ENCODE measurements around the gene IDS. TPM values are rescaled to one million over a fixed set of nuclear protein-coding genes. Genes with fewer than 3 reads are reported as not detected.
A peak's percentile ranks its signal among the peaks of the same experiment; 100 is the strongest.

IDS gene
- total RNA-seq, 1 donor from 2014 or later, result 33.9 TPM

DNA sequence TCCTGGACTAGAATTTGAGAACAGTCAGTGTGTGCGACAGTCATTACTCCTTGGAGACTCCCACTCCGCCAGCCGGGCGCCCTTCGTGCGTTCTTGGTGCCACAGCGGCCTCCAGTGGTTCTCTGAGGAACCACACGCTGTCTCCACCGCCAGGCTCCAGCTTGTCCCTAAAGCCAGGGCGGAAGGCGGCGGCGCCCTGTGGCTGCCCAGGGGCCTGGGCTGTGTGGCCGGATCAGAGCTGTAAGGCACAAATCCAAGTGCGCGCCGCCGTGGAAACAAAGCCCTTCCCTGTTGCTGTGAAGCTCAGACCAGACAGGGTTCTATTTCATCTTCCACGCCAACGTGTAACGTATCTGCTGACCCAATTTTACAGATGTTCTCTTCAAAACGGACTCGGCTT lies 34.2 kb downstream of the IDS start:
- TF ChIP-seq, protein P1, sequence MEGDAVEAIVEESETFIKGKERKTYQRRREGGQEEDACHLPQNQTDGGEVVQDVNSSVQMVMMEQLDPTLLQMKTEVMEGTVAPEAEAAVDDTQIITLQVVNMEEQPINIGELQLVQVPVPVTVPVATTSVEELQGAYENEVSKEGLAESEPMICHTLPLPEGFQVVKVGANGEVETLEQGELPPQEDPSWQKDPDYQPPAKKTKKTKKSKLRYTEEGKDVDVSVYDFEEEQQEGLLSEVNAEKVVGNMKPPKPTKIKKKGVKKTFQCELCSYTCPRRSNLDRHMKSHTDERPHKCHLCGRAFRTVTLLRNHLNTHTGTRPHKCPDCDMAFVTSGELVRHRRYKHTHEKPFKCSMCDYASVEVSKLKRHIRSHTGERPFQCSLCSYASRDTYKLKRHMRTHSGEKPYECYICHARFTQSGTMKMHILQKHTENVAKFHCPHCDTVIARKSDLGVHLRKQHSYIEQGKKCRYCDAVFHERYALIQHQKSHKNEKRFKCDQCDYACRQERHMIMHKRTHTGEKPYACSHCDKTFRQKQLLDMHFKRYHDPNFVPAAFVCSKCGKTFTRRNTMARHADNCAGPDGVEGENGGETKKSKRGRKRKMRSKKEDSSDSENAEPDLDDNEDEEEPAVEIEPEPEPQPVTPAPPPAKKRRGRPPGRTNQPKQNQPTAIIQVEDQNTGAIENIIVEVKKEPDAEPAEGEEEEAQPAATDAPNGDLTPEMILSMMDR (IDR thresholded peaks at IDR 0.05; ENCODE audit: unreplicated experiment), result peak; percentile 83
- H3K27me3 Mint-ChIP-seq, result peaks cover 5% of the 10 kb centered on the region

DNA sequence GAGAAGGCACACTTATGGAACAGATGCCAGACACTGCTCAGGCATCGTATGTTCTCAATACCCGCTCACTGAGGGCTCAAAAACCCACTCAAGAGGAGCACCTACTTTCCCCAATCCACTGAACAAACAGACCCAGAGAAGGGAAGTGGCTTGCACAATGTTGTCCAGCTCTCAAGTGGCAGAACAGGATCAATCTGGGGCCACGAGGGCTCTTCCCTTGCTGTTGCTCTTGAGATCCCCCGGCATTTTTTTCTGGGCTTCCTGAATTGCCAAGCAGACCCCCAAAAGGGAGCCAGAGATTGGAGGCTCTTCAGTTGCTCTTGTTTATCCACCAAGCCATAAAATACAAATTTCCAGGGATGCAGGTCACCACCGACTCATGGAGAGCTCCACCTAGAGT lies 35.7 kb downstream of the IDS start:
- Mint-ChIP-seq H3K27me3 (peaks cover 5% of the 10 kb centered on the region), H3K4me3 (ENCODE audit: low read depth) (no peak overlapping the region), H3K9me3 (ENCODE audit: low read depth) (peaks cover 14% of the 10 kb centered on the region), H3K4me1 (ENCODE audit: low read depth) (no peaks in the 10 kb centered on the region), H3K36me3 (ENCODE audit: insufficient read depth) (no peaks in the 10 kb centered on the region), H3K27ac (no peak overlapping the region)
- DNase-seq (ENCODE audit: low spot score, unreplicated experiment), result no peak
- TF ChIP-seq, protein P1 (IDR thresholded peaks at IDR 0.05; ENCODE audit: unreplicated experiment), result no peak

More for the DNA sequence above, 34.2 kb downstream of the IDS start:
- H3K27ac Mint-ChIP-seq, result no peak overlapping the region
- no peak overlapping the region for H3K4me3 Mint-ChIP-seq (ENCODE audit: low read depth)
- H3K9me3 Mint-ChIP-seq (ENCODE audit: low read depth), result peaks cover 13% of the 10 kb centered on the region
- no peaks in the 10 kb centered on the region for H3K4me1 Mint-ChIP-seq (ENCODE audit: low read depth)
- H3K36me3 Mint-ChIP-seq (ENCODE audit: insufficient read depth), result no peaks in the 10 kb centered on the region
- DNase-seq (ENCODE audit: low spot score, unreplicated experiment), result peak; percentile 70

DNA sequence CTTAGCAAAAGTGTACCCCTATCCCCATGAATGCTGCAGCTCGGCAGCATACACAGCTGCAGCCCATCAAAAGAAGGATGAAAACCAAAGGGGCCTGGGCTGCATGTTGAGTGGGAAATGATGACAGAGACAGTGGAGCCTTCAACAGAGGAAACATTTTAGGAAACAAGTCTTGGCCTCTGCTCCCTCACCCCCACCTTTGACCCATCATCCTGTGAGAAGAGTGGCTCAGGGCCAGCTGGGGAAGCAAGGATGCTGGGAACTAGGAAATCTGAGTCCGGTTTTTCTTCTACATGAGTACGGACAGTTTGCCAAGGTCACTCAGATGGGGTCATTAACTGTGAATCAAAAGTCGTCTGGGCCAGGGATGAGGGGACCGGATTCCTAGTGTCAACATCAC lies 37.2 kb downstream of the IDS start:
- no peaks in the 10 kb centered on the region for H3K36me3 Mint-ChIP-seq (ENCODE audit: insufficient read depth)
- no peak overlapping the region for H3K27ac Mint-ChIP-seq
- peaks cover 5% of the 10 kb centered on the region for H3K27me3 Mint-ChIP-seq
- peaks cover 14% of the 10 kb centered on the region for H3K9me3 Mint-ChIP-seq (ENCODE audit: low read depth)
- TF ChIP-seq, protein P1 (IDR thresholded peaks at IDR 0.05; ENCODE audit: unreplicated experiment), result no peak
- DNase-seq (ENCODE audit: low spot score, unreplicated experiment), result no peak
- no peak overlapping the region for H3K4me3 Mint-ChIP-seq (ENCODE audit: low read depth)
- H3K4me1 Mint-ChIP-seq (ENCODE audit: low read depth), result no peaks in the 10 kb centered on the region

DNA sequence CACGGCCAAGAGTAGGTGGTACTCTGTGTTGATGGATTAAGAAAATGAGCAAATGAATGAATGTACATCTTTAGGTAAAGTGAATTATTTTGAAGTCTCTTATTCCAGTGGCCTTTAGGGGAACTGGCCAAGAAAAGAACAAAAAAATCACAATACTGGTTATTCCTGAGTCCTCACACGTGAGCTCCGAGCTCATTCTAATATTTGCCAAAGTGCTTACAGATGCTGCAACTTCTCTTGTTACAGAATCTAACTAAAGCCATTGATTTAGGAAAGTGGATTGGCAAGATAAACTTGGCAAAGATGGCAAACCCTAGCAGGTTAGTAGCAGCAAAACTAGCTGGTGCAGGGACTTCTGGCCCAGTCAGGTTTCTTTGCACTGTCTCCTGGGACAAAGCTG lies 37.6 kb downstream of the IDS start:
- Mint-ChIP-seq H3K27ac (no peak overlapping the region), H3K36me3 (ENCODE audit: insufficient read depth) (no peaks in the 10 kb centered on the region), H3K4me1 (ENCODE audit: low read depth) (no peaks in the 10 kb centered on the region), H3K4me3 (ENCODE audit: low read depth) (no peak overlapping the region), H3K27me3 (peaks cover 5% of the 10 kb centered on the region), H3K9me3 (ENCODE audit: low read depth) (peaks cover 14% of the 10 kb centered on the region)
- TF ChIP-seq, protein P1 (IDR thresholded peaks at IDR 0.05; ENCODE audit: unreplicated experiment), result no peak
- DNase-seq (ENCODE audit: low spot score, unreplicated experiment), result no peak

DNA sequence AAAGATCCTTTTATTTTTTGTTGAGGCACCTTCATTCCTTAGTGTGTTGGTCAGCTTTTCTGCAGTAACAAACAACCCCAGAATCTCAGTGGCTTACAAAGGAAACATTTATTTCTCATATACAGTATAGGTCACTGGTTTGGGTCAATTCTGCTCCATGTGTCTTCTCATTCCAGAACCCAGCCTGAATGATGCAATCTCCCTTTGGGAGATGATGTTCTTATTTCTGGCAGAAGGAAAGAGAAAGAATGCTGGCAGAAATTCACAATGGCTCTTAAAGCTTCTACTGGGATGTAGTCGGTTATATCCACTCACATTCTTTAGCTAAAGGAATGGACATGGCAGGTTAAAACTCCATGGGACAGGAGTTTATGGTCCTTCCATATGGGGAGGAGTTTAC lies 42.3 kb downstream of the IDS start:
- Mint-ChIP-seq H3K4me3 (ENCODE audit: low read depth) (no peak overlapping the region), H3K4me1 (ENCODE audit: low read depth) (no peaks in the 10 kb centered on the region), H3K27ac (no peak overlapping the region), H3K9me3 (ENCODE audit: low read depth) (peaks cover 18% of the 10 kb centered on the region), H3K36me3 (ENCODE audit: insufficient read depth) (no peaks in the 10 kb centered on the region), H3K27me3 (no peaks in the 10 kb centered on the region)
- TF ChIP-seq, protein P1 (IDR thresholded peaks at IDR 0.05; ENCODE audit: unreplicated experiment), result no peak
- DNase-seq (ENCODE audit: low spot score, unreplicated experiment), result no peak

Data from progenitor cell of endocrine pancreas (in vitro differentiated cells).